ES-I3 (cell line): Measurements from ENCODE around the gene WWOX.

Experiments
- H3K36me3 ChIP-seq: 2 replicates; pipeline ENCODE4 v1.6.1; 2013; ENCODE audit warnings: mild to moderate bottlenecking, low read length, control low read depth, moderate library complexity; ENCODE audit not compliant: insufficient read depth
- H3K4me1 ChIP-seq: 2 replicates; pipeline ENCODE4 v1.6.1; 2013; ENCODE audit warnings: mild to moderate bottlenecking, control low read depth, low read length; ENCODE audit not compliant: insufficient read depth
- H3K9ac ChIP-seq: 2 replicates; pipeline ENCODE4 v1.6.1; 2013; ENCODE audit warnings: low read depth, mild to moderate bottlenecking, low read length, moderate library complexity
- H3K9me3 ChIP-seq: 2 replicates; pipeline ENCODE4 v1.6.1; 2013; ENCODE audit warnings: mild to moderate bottlenecking, low read length, moderate library complexity; ENCODE audit not compliant: control insufficient read depth, insufficient read depth

WWOX gene

GRCh38 chr16:78829280-78829679 lies 729.8 kb downstream of the WWOX start:
- H3K4me1 ChIP-seq, result peaks cover 5% of the 10 kb centered on the region; the same call in 1 of the 2 replicates
- H3K9ac ChIP-seq, result no peak overlapping the region
- H3K36me3 ChIP-seq, result no peaks in the 10 kb centered on the region
- H3K9me3 ChIP-seq, result no peaks in the 10 kb centered on the region

DNA sequence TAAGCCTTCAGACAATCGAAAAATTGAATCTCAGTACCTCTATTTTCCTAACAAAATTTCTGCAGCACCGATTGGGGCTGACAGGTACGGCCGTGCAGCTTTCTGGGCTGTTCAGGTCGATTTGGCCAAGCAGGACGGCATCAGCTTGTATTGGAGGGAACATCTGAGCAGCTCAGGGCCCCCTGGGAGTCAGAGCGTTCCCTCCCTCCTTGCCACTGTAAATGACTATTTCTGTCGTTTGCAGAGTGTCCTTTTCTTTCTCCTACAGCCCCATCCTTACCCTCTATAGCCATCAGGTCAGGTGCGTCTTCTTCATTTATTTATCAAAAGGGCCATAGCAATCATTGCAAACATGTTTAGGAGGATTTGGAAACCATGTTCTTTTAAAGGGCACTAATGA lies 731.1 kb downstream of the WWOX start:
- no peak overlapping the region for H3K9ac ChIP-seq
- H3K9me3 ChIP-seq, result no peaks in the 10 kb centered on the region
- H3K36me3 ChIP-seq, result no peaks in the 10 kb centered on the region
- H3K4me1 ChIP-seq, result peaks cover 5% of the 10 kb centered on the region; the same call in 1 of the 2 replicates

DNA sequence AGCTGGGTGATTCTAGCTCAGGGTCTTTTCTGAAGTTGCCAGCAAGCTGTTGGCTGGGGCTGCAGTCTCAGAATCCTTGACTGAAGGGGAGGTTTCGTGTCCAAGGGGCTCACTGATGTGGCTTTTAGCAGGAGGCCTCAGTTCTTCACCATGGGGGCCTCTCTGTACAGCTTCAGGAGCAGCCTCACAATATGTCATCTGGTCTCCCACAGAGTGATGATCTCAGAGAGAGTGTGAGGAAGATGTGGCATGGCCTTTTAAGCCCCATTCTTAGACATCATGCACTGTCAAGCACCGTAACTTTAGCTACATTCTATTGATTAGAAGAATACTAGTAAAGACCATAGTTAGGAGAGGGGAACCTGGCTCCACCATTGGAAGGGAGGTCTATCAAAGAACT lies 732.6 kb downstream of the WWOX start:
- Histone ChIP-seq H3K9ac (no peak overlapping the region), H3K9me3 (no peaks in the 10 kb centered on the region), H3K4me1 (peaks cover 5% of the 10 kb centered on the region; the same call in 1 of the 2 replicates), H3K36me3 (no peaks in the 10 kb centered on the region)

DNA sequence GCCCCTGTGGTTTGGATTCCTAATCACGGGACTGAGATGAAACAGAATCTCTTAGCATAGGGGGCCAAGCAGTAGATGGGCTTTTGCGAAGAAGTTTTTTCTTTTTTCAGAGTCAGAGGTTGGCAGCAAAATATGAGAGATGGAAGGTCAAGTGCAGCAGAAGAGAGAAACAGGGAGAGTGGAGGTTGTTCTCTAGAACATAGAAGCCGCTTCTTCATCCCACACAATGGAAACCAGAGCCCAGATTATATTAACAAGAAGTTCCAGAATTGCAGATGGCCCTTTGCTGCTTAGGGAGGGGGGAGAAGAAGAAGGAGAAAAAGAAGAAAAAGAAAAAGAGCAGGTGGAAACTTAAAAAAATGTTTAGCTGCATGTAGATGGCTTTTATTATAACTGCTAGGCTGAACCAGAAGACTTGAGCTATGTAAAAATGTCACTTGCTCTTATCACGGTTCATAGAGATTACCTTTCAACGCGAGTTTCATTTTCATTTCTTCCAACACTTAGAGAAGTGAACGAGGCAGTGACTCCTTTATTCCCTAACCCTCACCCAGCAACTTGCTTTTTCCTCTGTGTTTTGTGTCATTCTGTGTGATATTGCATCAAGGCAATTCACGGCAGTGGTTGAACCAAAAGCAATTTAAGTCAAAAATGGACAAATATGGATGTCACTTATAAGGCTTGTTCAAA lies 737.5 kb downstream of the WWOX start:
- H3K4me1 ChIP-seq, result no peaks in the 10 kb centered on the region
- no peaks in the 10 kb centered on the region for H3K36me3 ChIP-seq
- no peak overlapping the region for H3K9ac ChIP-seq
- no peaks in the 10 kb centered on the region for H3K9me3 ChIP-seq

GRCh38 chr16:78837706-78838105 lies 738.3 kb downstream of the WWOX start:
- H3K9ac ChIP-seq, result no peak overlapping the region
- no peaks in the 10 kb centered on the region for H3K36me3 ChIP-seq
- no peaks in the 10 kb centered on the region for H3K9me3 ChIP-seq
- no peaks in the 10 kb centered on the region for H3K4me1 ChIP-seq

GRCh38 chr16:78838276-78838675 lies 738.8 kb downstream of the WWOX start:
- Histone ChIP-seq H3K9me3 (no peaks in the 10 kb centered on the region), H3K4me1 (no peaks in the 10 kb centered on the region), H3K9ac (no peak overlapping the region), H3K36me3 (no peaks in the 10 kb centered on the region)

DNA sequence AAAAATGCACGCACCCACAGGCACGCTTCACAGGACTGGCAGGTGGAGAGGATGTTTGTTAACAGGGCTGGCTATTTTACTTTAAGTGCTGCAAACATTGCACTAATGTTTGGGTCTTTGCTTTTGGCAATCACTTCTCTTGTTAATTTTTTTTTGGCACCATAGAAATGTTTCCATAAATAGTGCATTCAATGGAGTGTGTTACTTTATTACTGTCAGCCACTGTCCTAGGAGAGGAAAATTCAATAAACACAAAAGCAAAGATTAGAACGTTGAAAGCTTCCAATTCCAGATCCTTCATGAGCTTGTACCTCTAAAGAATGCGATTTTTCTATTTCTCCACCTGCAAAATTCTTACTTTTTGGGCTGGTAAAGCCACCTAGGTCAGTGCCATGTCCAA lies 743.5 kb downstream of the WWOX start:
- no peak overlapping the region for H3K9ac ChIP-seq

DNA sequence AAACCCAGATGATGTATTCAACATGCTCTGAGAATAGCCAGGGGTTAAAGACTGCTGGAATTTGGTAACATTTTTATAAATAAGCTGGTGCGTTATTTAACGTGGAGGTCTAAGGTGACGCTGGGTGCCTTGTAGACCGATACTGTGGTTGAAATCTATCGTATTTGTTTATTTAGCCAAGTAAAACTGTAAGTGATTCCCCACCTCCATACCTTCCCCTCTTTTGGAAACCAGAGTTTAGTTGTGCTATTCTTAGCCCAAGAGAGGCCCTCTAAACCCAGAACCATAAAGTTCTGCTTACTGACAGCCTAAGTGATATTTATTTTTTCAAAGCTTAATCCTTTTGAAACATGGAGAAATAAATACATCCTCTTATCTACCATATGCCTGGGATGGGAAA lies 744.5 kb downstream of the WWOX start:
- Histone ChIP-seq H3K9ac (no peak overlapping the region), H3K9me3 (no peaks in the 10 kb centered on the region)

More for the DNA sequence above, 743.5 kb downstream of the WWOX start:
- H3K4me1 ChIP-seq, result no peaks in the 10 kb centered on the region
- H3K9me3 ChIP-seq, result no peaks in the 10 kb centered on the region
- no peaks in the 10 kb centered on the region for H3K36me3 ChIP-seq

DNA sequence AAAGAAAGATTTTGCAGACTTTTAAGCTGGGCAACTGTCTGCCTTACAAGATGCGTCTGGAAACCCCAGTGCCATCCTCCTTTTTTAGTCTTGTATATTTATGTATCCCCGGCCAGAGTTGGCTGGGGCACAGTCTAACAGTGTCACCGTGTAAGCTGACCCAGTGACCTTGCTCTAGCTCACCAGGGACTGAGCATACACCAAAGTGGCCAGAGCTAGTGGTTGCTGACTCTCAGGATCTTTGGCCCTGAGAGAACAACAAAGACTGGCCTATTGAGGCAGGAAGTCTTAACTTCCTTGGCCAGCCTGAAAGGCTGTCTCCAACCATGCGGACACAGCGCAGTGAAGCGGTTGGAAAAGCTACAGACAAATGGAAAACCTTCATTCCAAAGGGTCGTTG lies 745.2 kb downstream of the WWOX start:
- no peaks in the 10 kb centered on the region for H3K9me3 ChIP-seq
- no peaks in the 10 kb centered on the region for H3K4me1 ChIP-seq
- H3K9ac ChIP-seq, result no peak overlapping the region
- no peaks in the 10 kb centered on the region for H3K36me3 ChIP-seq

More for the DNA sequence above, 744.5 kb downstream of the WWOX start:
- H3K4me1 ChIP-seq, result no peaks in the 10 kb centered on the region
- H3K36me3 ChIP-seq, result no peaks in the 10 kb centered on the region

GRCh38 chr16:78851266-78851665 lies 751.8 kb downstream of the WWOX start:
- no peaks in the 10 kb centered on the region for H3K4me1 ChIP-seq
- no peaks in the 10 kb centered on the region for H3K36me3 ChIP-seq
- H3K9me3 ChIP-seq, result no peaks in the 10 kb centered on the region
- no peak overlapping the region for H3K9ac ChIP-seq

DNA sequence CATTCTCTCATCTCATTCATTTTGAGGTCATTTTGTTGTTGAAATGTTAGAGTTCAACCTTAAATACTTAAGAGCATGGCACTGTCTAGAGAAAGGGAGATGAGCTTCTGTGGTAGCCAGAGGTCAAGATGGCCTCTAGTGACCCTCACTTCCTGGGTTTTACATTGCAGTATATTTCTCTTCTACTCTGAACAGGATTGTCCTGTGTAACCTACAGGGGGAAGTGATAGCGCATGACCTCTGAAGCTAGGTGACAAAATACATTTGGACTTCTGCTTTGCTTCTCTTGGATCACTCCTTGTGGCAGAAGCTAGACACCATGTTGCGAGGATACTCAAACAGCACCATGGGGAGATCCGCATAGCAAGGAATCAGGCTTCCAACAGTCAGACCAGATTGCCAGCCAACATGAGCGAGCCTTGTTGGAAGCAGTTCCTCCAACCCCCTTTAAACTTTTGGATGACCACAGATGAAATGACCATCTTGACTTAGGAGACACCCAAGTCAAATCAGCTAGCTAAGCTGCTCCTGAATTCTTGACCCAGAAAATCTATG lies 752.7 kb downstream of the WWOX start:
- Histone ChIP-seq H3K9me3 (no peaks in the 10 kb centered on the region), H3K9ac (no peak overlapping the region), H3K4me1 (no peaks in the 10 kb centered on the region), H3K36me3 (no peaks in the 10 kb centered on the region)

DNA sequence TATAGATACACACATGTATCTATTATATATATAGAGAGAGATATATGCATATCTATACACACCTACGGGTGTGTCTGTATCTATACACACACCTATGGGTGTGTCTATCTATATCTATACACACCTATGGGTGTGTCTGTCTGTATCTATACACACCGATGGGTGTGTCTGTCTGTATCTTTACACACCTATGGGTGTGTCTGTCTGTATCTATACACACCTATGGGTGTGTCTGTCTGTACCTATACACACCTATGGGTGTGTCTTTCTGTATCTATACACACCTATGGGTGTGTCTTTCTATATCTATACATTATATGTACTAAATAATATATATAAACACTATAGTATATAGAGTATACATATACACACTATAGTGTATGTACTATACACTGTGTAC lies 762.6 kb downstream of the WWOX start:
- Histone ChIP-seq H3K36me3 (no peaks in the 10 kb centered on the region), H3K9ac (no peak overlapping the region), H3K4me1 (no peaks in the 10 kb centered on the region), H3K9me3 (no peaks in the 10 kb centered on the region)

GRCh38 chr16:78866521-78866920 lies 767.1 kb downstream of the WWOX start:
- H3K36me3 ChIP-seq, result no peaks in the 10 kb centered on the region
- H3K9me3 ChIP-seq, result no peaks in the 10 kb centered on the region
- no peak overlapping the region for H3K9ac ChIP-seq
- no peaks in the 10 kb centered on the region for H3K4me1 ChIP-seq

- Histone ChIP-seq H3K9me3 (no peaks in the 10 kb centered on the region), H3K36me3 (no peaks in the 10 kb centered on the region), H3K4me1 (no peaks in the 10 kb centered on the region), H3K9ac (no peak overlapping the region)
Measured at GRCh38 chr16:78869492-78869891, 770.0 kb downstream of the WWOX start.

- H3K9ac ChIP-seq, result no peak overlapping the region
- H3K4me1 ChIP-seq, result peaks cover 8% of the 10 kb centered on the region; the same call in 1 of the 2 replicates
- H3K9me3 ChIP-seq, result no peaks in the 10 kb centered on the region
- no peaks in the 10 kb centered on the region for H3K36me3 ChIP-seq
Measured at GRCh38 chr16:78871241-78871640, 771.8 kb downstream of the WWOX start.
